A673 (cell line): ENCODE data around the gene PRKAG2. TPM values are rescaled to one million over a fixed set of nuclear protein-coding genes. Genes with fewer than 3 reads are reported as not detected.

Source experiments
- BruUV-seq: library from RNA; stranded (reverse); fragments of 400-500 nt; replicated peaks from 2 replicates; lab custom pipeline; 2021; lab: Mats Ljungman, UMichigan
- CTCF ChIA-PET: fragments of 300-600 bp; sonication (Branson Sonifier 250); formaldehyde crosslinking; loops from one replicate; lab custom pipeline; 2022; ENCODE audit warnings: antibody characterized with exemption; lab: Charles Lee
- POLR2A ChIA-PET: fragments of 300-600 bp; sonication (Branson Sonifier 250); formaldehyde crosslinking; loops from one replicate; lab custom pipeline; 2022; ENCODE audit warnings: antibody characterized with exemption; ENCODE audit not compliant: low non-redundant PET; lab: Charles Lee
- DNase-seq: peaks from one replicate; pipeline ENCODE4 v3.0.0-alpha.2; 2015; ENCODE audit warnings: low spot score
- H3K27ac ChIP-seq: fragments of 200-600 bp; sonication (generic); 2 replicates; pipeline ENCODE4 v1.5.1; 2016; ENCODE audit warnings: mixed run types, low read depth, mild to moderate bottlenecking, mixed read lengths, antibody characterized with exemption, low read length; ENCODE audit not compliant: poor library complexity, severe bottlenecking
- H3K27me3 ChIP-seq: fragments of 200-600 bp; sonication (generic); replicated peaks from 2 replicates; pipeline ENCODE4 v1.6.1; 2017; ENCODE audit warnings: mixed run types, low read depth, mild to moderate bottlenecking, mixed read lengths, antibody characterized with exemption, low read length; ENCODE audit not compliant: insufficient read depth, poor library complexity
- H3K36me3 ChIP-seq: fragments of 200-600 bp; sonication (generic); 2 replicates; pipeline ENCODE4 v1.6.1; 2016; ENCODE audit warnings: mixed run types, mild to moderate bottlenecking, mixed read lengths, antibody characterized with exemption, low read length; ENCODE audit not compliant: insufficient read depth, poor library complexity, severe bottlenecking
- H3K4me1 ChIP-seq: fragments of 200-600 bp; sonication (generic); 2 replicates; pipeline ENCODE4 v1.6.1; 2017; ENCODE audit warnings: mixed run types, mild to moderate bottlenecking, mixed read lengths, antibody characterized with exemption, low read length; ENCODE audit not compliant: insufficient read depth, poor library complexity, severe bottlenecking
- H3K4me3 ChIP-seq: fragments of 200-600 bp; sonication (generic); 2 replicates; pipeline ENCODE4 v1.5.1; 2016; ENCODE audit warnings: low read depth, mixed run types, mild to moderate bottlenecking, mixed read lengths, low read length; ENCODE audit not compliant: poor library complexity, severe bottlenecking
- H3K9me3 ChIP-seq: fragments of 200-600 bp; sonication (generic); 2 replicates; pipeline ENCODE4 v1.6.1; 2016; ENCODE audit warnings: mixed run types, low read depth, mild to moderate bottlenecking, mixed read lengths, antibody characterized with exemption, low read length; ENCODE audit not compliant: poor library complexity, severe bottlenecking
- CTCF ChIP-seq: fragments of 300-800, 200-600 bp; sonication (generic); conservative IDR thresholded peaks from 2 replicates; pipeline ENCODE4 v1.5.1; 2017; ENCODE audit warnings: low read depth, mild to moderate bottlenecking, antibody characterized with exemption, low read length, moderate library complexity, mixed read lengths
- EZH2 ChIP-seq: fragments of 200-600 bp; sonication (generic); IDR thresholded peaks from 2 replicates; pipeline ENCODE4 v1.6.1; 2017; ENCODE audit warnings: borderline replicate concordance, low read depth, mild to moderate bottlenecking, mixed read lengths, antibody characterized with exemption, low read length; ENCODE audit not compliant: poor library complexity, severe bottlenecking
- intact Hi-C: fragments of 100-400 bp; cut with micrococcal nuclease; formaldehyde crosslinking; loops from one replicate; pipeline ENCODE4 v1.10.0; 2022; ENCODE audit not compliant: unreplicated experiment
- total RNA-seq: library from RNA; stranded (reverse); gene quantifications from 2 replicates; pipeline ENCODE4 v1.2.3, GENCODE V29; 2021

PRKAG2 gene
- total RNA-seq, 1 experiment from 2014 or later, result 11.6 TPM

GRCh38 chr7:151630358-151630757 lies 246.6 kb downstream of the PRKAG2 start:
- CTCF ChIA-PET, result no interaction called here
- no peaks in the 10 kb centered on the region for H3K36me3 ChIP-seq
- H3K4me1 ChIP-seq, result peaks cover 6% of the 10 kb centered on the region
- DNase-seq, result no peak
- POLR2A ChIA-PET, result interaction anchor here (0.5 kb wide), 1 partner anchor 183 kb away, joined by 3 read pairs; no protein-coding TSS in a partner anchor
- intact Hi-C loops, result loop anchor here (5.0 kb wide), 1 partner anchor 127 kb away; no protein-coding TSS in a partner anchor
- peak overlapping the region; percentile 64 for H3K4me3 ChIP-seq
- BruUV-seq, result no TSS peak
- no peaks in the 10 kb centered on the region for H3K9me3 ChIP-seq
- H3K27ac ChIP-seq, result no peak overlapping the region
- H3K27me3 ChIP-seq, result no peaks in the 10 kb centered on the region
- TF ChIP-seq EZH2 (no peak), CTCF (no peak)

- CTCF ChIA-PET, result no interaction called here
- no TSS peak for BruUV-seq
- no peaks in the 10 kb centered on the region for H3K9me3 ChIP-seq
- H3K27ac ChIP-seq, result no peak overlapping the region
- POLR2A ChIA-PET, result interaction anchor here (0.5 to 0.7 kb wide), 2 partner anchors 184 to 424 kb away, joined by 3 read pairs; no protein-coding TSS in a partner anchor
- no peaks in the 10 kb centered on the region for H3K27me3 ChIP-seq
- H3K36me3 ChIP-seq, result no peaks in the 10 kb centered on the region
- H3K4me3 ChIP-seq, result no peak overlapping the region
- no peak for DNase-seq
- TF ChIP-seq EZH2, result no peak
- TF ChIP-seq CTCF, result no peak
- intact Hi-C loops, result loop anchor here (5.0 kb wide), 1 partner anchor 128 kb away; no protein-coding TSS in a partner anchor
- peaks cover 6% of the 10 kb centered on the region for H3K4me1 ChIP-seq
Observed at GRCh38 chr7:151629713-151630272, 247.1 kb downstream of the PRKAG2 start.

GRCh38 chr7:151628846-151629604 lies 247.9 kb downstream of the PRKAG2 start:
- DNase-seq, result no peak
- ChIA-PET POLR2A (interaction anchor here (0.7 kb wide), 1 partner anchor 425 kb away, joined by 3 read pairs; no protein-coding TSS in a partner anchor), CTCF (no interaction called here)
- no peaks in the 10 kb centered on the region for H3K27me3 ChIP-seq
- TF ChIP-seq CTCF (no peak), EZH2 (no peak)
- no peaks in the 10 kb centered on the region for H3K36me3 ChIP-seq
- no peak overlapping the region for H3K4me3 ChIP-seq
- no peak overlapping the region for H3K27ac ChIP-seq
- intact Hi-C loops, result no loop called here
- peaks cover 6% of the 10 kb centered on the region for H3K4me1 ChIP-seq
- H3K9me3 ChIP-seq, result no peaks in the 10 kb centered on the region
- no TSS peak for BruUV-seq
